Measurements from ENCODE around the gene ANKK1.

Gene ANKK1

DNA sequence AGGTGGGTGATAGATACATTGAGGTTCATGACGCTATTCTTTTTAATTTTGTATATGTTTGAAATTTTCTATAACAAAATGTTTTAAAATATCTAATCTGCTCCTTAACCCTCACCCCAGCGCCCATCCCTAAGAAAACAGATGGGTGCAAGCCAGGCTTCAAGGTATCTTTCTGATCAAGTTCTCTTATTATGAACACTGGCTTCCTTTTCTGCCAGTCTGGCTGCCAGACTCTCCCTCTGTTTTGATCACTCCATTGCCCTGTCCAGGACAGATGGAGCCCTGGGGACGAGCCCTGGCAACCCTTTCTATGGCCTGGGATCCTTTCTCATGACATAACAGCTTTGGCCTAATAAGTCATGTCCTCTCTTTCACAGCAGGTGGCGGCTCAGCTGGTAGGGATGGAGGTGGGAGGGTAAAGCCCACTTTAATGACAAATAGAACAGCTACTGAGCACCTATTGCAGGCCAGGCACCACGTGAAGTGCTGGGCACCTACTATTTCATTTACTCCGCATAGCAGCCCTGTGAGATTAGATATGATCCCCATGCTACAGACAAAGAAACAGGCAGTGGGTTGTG is 49.2 kb downstream of the ANKK1 start:
- intact Hi-C loops (cut with DNase I; ENCODE audit: low total_unique reads): no loop called here
- no peak overlapping the region for H3K4me3 ChIP-seq
- no peaks in the 10 kb centered on the region for H3K9me3 ChIP-seq
- no peaks in the 10 kb centered on the region for H3K4me1 ChIP-seq
- H3K36me3 ChIP-seq: no peaks in the 10 kb centered on the region
- DNase-seq: no peak
- TF ChIP-seq, protein P1, sequence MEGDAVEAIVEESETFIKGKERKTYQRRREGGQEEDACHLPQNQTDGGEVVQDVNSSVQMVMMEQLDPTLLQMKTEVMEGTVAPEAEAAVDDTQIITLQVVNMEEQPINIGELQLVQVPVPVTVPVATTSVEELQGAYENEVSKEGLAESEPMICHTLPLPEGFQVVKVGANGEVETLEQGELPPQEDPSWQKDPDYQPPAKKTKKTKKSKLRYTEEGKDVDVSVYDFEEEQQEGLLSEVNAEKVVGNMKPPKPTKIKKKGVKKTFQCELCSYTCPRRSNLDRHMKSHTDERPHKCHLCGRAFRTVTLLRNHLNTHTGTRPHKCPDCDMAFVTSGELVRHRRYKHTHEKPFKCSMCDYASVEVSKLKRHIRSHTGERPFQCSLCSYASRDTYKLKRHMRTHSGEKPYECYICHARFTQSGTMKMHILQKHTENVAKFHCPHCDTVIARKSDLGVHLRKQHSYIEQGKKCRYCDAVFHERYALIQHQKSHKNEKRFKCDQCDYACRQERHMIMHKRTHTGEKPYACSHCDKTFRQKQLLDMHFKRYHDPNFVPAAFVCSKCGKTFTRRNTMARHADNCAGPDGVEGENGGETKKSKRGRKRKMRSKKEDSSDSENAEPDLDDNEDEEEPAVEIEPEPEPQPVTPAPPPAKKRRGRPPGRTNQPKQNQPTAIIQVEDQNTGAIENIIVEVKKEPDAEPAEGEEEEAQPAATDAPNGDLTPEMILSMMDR (IDR thresholded peaks at IDR 0.05): no peak
- H3K27ac ChIP-seq: no peak overlapping the region
- H3K27me3 ChIP-seq: peaks cover 0 to 4% of the 10 kb centered on the region in 2 donors

DNA sequence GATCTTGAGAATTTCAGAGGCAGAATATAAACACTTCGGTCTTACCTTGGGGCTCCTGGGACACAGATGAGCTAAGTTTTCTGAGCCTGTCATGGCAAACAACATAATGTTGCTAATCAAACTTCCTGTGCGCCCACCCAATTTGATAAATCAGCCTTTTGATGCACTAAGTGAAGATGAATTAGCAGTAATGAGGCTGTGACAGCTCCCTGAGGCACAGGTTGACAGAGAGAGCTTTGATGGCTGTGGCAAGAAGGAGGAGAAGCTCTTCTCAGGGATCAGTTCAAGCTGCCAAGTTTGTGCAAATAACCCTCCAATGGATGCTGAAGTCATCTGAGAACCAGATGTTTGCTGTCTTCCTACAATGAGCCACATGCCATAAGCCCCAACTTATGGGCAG is 53.2 kb downstream of the ANKK1 start:
- no peak overlapping the region for H3K27ac ChIP-seq
- H3K4me3 ChIP-seq: no peak overlapping the region
- TF ChIP-seq, protein P1 (IDR thresholded peaks at IDR 0.05): no peak
- no peaks in the 10 kb centered on the region for H3K36me3 ChIP-seq
- no peaks in the 10 kb centered on the region for H3K4me1 ChIP-seq
- H3K27me3 ChIP-seq: peaks cover 0 to 9% of the 10 kb centered on the region in 2 donors
- H3K9me3 ChIP-seq: no peaks in the 10 kb centered on the region
- intact Hi-C loops (cut with DNase I; ENCODE audit: low total_unique reads): no loop called here
- DNase-seq: no peak

DNA sequence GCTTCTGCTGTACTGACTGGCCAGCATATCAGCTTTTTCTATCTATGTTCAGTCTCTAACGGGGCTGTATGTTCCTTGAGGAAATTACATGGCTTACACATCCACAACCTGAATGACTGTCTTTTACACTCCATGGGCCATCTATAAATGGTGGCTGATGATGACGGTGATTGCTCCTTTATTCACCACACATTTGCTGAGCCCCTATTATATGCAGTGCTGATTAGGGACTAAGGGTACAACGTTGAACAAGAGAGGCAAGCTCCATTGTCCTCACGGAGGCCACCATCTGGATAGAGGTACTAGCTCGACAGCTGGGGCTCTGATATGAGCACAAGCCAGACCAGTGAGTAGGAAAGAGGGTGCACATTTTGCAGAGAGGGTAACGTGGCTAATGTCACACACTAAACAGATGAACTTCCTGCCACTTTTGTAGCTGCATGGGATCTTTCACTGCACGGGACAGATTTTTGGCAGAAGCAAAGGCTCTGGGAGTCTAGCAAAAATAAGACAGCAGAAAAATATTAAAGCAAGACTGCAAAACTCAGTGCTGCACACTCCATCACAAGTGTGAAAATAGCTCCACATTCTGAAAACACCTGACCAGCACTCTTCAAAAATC is 57.0 kb downstream of the ANKK1 start:
- intact Hi-C loops (cut with DNase I; ENCODE audit: low total_unique reads): no loop called here
- H3K4me3 ChIP-seq: no peak overlapping the region
- no peak for DNase-seq
- no peaks in the 10 kb centered on the region for H3K9me3 ChIP-seq
- H3K36me3 ChIP-seq: no peaks in the 10 kb centered on the region
- H3K27me3 ChIP-seq: peaks cover 0 to 19% of the 10 kb centered on the region in 2 donors
- H3K27ac ChIP-seq: no peak overlapping the region
- H3K4me1 ChIP-seq: no peaks in the 10 kb centered on the region
- TF ChIP-seq, protein P1 (IDR thresholded peaks at IDR 0.05): no peak

DNA sequence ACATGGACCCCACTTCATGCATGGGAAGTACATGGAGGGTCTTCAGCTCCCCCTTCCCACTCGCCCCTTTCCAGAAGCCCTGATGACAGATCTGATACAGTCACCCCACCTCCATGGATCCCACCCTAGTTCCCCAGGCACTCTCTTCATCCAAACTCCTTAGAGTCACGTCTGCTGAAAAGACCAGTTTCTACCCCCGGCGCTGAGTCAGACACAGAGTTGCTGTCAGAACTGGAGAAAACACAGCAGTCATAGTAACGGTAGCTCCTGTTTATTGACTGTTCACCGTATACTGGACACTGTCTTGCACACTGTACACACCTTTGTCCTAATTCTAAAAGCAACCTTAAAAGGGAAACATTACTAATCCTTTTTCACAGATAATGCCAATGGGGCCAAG is 58.5 kb downstream of the ANKK1 start:
- no peaks in the 10 kb centered on the region for H3K4me1 ChIP-seq
- H3K36me3 ChIP-seq: no peaks in the 10 kb centered on the region
- no peak for DNase-seq
- TF ChIP-seq, protein P1 (IDR thresholded peaks at IDR 0.05): no peak
- peaks cover 0 to 19% of the 10 kb centered on the region in 2 donors for H3K27me3 ChIP-seq
- no peak overlapping the region for H3K27ac ChIP-seq
- no peaks in the 10 kb centered on the region for H3K9me3 ChIP-seq
- intact Hi-C loops (cut with DNase I; ENCODE audit: low total_unique reads): no loop called here
- no peak overlapping the region for H3K4me3 ChIP-seq

DNA sequence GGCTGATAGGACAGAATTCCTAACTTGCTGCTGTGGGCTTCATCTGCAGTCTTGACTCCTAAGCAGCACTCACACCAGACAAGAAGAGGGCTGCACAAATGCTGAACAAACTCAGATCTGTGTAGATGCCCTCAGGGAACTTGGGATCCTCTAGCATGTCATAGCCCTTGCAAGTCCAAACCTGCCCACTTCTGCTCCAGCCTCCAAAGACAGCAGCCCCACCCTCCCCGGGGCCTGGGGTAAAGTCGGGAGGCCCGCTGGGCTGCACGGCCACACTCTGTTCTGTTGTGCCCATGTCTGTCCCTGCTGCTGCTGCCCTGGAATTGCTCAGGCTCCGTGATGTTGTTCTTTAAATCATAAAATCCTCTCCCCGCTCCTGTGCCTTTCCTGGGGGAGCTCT is 59.4 kb downstream of the ANKK1 start:
- Histone ChIP-seq H3K36me3 (no peaks in the 10 kb centered on the region), H3K4me3 (no peak overlapping the region), H3K9me3 (no peaks in the 10 kb centered on the region), H3K4me1 (no peaks in the 10 kb centered on the region), H3K27ac (no peak overlapping the region), H3K27me3 (peaks cover 0 to 19% of the 10 kb centered on the region in 2 donors)
- DNase-seq: no peak
- TF ChIP-seq, protein P1 (IDR thresholded peaks at IDR 0.05): no peak
- intact Hi-C loops (cut with DNase I; ENCODE audit: low total_unique reads): no loop called here
